HepG2 (cell line): ENCODE data around the gene EPB41L4A. TPM values are rescaled to one million over a fixed set of nuclear protein-coding genes. Genes with fewer than 3 reads are reported as not detected.

Experiments used
- ATAC-seq: fragments of 200-7000 bp; cut with Tn5 transposase; 3 replicates; pipeline ENCODE4 v1.9.1; 2020; ENCODE audit warnings: mild to moderate bottlenecking, moderate library complexity
- BruUV-seq: library from RNA; stranded (reverse); fragments of 400-500 nt; replicated peaks from 2 replicates; lab custom pipeline; 2021; lab: Mats Ljungman, UMichigan
- CTCF ChIA-PET: fragments of 300-600 bp; formaldehyde crosslinking; extraction: SDS; loops from one replicate; lab custom pipeline; 2021; ENCODE audit warnings: low total read pairs, inconsistent platforms, low intra/inter-chr PET ratio; lab: Yijun Ruan, JAX
- POLR2A ChIA-PET: fragments of 350-600 bp; sonication (Branson Sonifier 250); formaldehyde crosslinking; loops from one replicate; lab custom pipeline; 2020; ENCODE audit warnings: antibody characterized with exemption, inconsistent platforms; lab: Yijun Ruan, JAX
- DNase-seq: peaks from one replicate; pipeline ENCODE4 v3.0.0-alpha.2; 2015; ENCODE audit warnings: low spot score
- FAIRE-seq: peaks from 3 replicates; lab custom pipeline; 2011; peaks lifted over from hg19 to GRCh38; lab: Jason Lieb, UNC
- H2AFZ ChIP-seq: one replicate; pipeline ENCODE4 v1.6.1; 2011; ENCODE audit warnings: low read length, inconsistent platforms
- H3K27ac ChIP-seq: fragments of 300-600 bp; 3 replicates; pipeline ENCODE4 v1.8.0; 2011; ENCODE audit warnings: mixed run types, mild to moderate bottlenecking, mixed read lengths, low read length, inconsistent platforms; ENCODE audit not compliant: insufficient read depth; ENCODE audit errors: extremely low read length
- H3K27me3 ChIP-seq, 2 experiments: fragments of 200-600 bp in 1 of 2; 2 replicates in 1 of 2; 3 replicates in 1 of 2; pipeline versions ENCODE4 v1.6.0 to v1.8.0; 2011; ENCODE audit warnings: low read length in 2 of 2, mild to moderate bottlenecking in 2 of 2, moderate library complexity in 2 of 2, inconsistent platforms in 1 of 2; ENCODE audit not compliant: insufficient read depth in 2 of 2, control insufficient read depth in 1 of 2
- H3K36me3 ChIP-seq, 2 experiments: fragments of 200-600 bp in 1 of 2; replicated peaks in 1 of 2; 2 replicates in 1 of 2; 3 replicates in 1 of 2; pipeline versions ENCODE4 v1.5.1 to v1.8.0; 2011; ENCODE audit warnings: low read length in 2 of 2, inconsistent platforms in 1 of 2; ENCODE audit not compliant: insufficient read depth in 2 of 2, control insufficient read depth in 1 of 2
- H3K4me1 ChIP-seq: 2 replicates; pipeline ENCODE4 v1.5.1; 2012; ENCODE audit warnings: low read length, inconsistent platforms; ENCODE audit not compliant: insufficient read depth
- H3K4me2 ChIP-seq: 2 replicates; pipeline ENCODE4 v1.6.0; 2011; ENCODE audit warnings: low read depth, low read length, inconsistent platforms
- H3K4me3 ChIP-seq, 3 experiments: fragments of 200-600 bp in 1 of 3; sonication (generic), shearing (Covaris generic) in 1 of 3; replicated peaks in 1 of 3; 2 replicates each; pipeline ENCODE4 v1.5.1; 2011 to 2016; ENCODE audit warnings: low read length in 3 of 3, inconsistent platforms in 2 of 3, low read depth in 2 of 3, mild to moderate bottlenecking in 2 of 3, control low read depth in 1 of 3, mixed read lengths in 1 of 3; ENCODE audit not compliant: insufficient read depth in 1 of 3
- H3K79me2 ChIP-seq: one replicate; pipeline ENCODE4 v1.6.1; 2011; ENCODE audit warnings: low read length, inconsistent platforms; ENCODE audit not compliant: insufficient read depth
- H3K9ac ChIP-seq: 2 replicates; pipeline ENCODE4 v1.6.0; 2011; ENCODE audit warnings: mild to moderate bottlenecking, low read depth, low read length, inconsistent platforms; ENCODE audit not compliant: insufficient read depth
- H3K9me3 ChIP-seq: 2 replicates; pipeline ENCODE4 v1.5.1; 2012; ENCODE audit warnings: mild to moderate bottlenecking, low read length
- H4K20me1 ChIP-seq: 2 replicates; pipeline ENCODE4 v1.6.0; 2011; ENCODE audit warnings: inconsistent platforms, mild to moderate bottlenecking, low read length, moderate library complexity; ENCODE audit not compliant: insufficient read depth
- ARNT ChIP-seq: fragments of 450-650 bp; IDR thresholded peaks from 2 replicates; pipeline ENCODE4 v1.6.1; 2017
- CENPT ChIP-seq: sonication (generic); formaldehyde crosslinking; IDR thresholded peaks from 2 replicates; pipeline ENCODE4 v1.8.0; 2022; ENCODE audit warnings: low read depth, mild to moderate bottlenecking, moderate library complexity, missing genetic modification reagents
- TMF1 ChIP-seq: sonication (generic); formaldehyde crosslinking; IDR thresholded peaks from 2 replicates; pipeline ENCODE4 v1.8.1; 2022; ENCODE audit warnings: low read depth, missing genetic modification reagents
- ZBTB20 ChIP-seq: sonication (generic); formaldehyde crosslinking; IDR thresholded peaks from 2 replicates; pipeline ENCODE4 v1.8.1; 2023; ENCODE audit warnings: missing genetic modification reagents, low read depth, mild to moderate bottlenecking, borderline replicate concordance
- WGBS: methylation state at CpG from one replicate; pipeline ENCODE4 v1.1.6; 2017; ENCODE audit warnings: low lambda C conversion rate; 5-methylcytosine and 5-hydroxymethylcytosine counted together
- in situ Hi-C: cut with HindIII; loops from 2 replicates; pipeline ENCODE4 v1.10.0; 2017; ENCODE audit warnings: low pct_unique_long_range_greater_than_20kb; ENCODE audit not compliant: extremely low pct_ligation_motif_present
- intact Hi-C: fragments of 100-400 bp; cut with micrococcal nuclease; formaldehyde crosslinking; loops from one replicate; pipeline ENCODE4 v1.10.0; 2022; ENCODE audit not compliant: unreplicated experiment
- polyA plus RNA-seq, 8 experiments: library from polyadenylated mRNA; depleted of rRNA in 3 of 8; stranded (reverse) in 7 of 8; unstranded in 1 of 8; fragments of >200 nt; fragmentation: Illumina TruSeq in 4 of 8; extraction: Trizol in 4 of 8; gene quantifications; 2 replicates each; pipeline versions ENCODE4 v1.2.1 to v1.2.3, GENCODE V29; 2011 to 2016; ENCODE audit warnings: low read depth in 4 of 8, missing spikeins in 1 of 8, mixed read lengths in 1 of 8; ENCODE audit not compliant: insufficient read depth in 1 of 8
- total RNA-seq, 5 experiments: library from RNA; depleted of rRNA; stranded (reverse); fragments of >200 nt; fragmentation: Illumina TruSeq; extraction: Trizol; gene quantifications; 2 replicates each; pipeline ENCODE4 v1.2.3, GENCODE V29; 2016; ENCODE audit warnings: low read depth in 1 of 5
- TF ChIP-seq, protein P1 (sequence below): sonication (generic); formaldehyde crosslinking; IDR thresholded peaks from 2 replicates; pipeline ENCODE4 v1.8.0; 2022; ENCODE audit warnings: mild to moderate bottlenecking, missing genetic modification reagents, moderate library complexity
- TF ChIP-seq, protein P2 (sequence below): sonication (generic); formaldehyde crosslinking; IDR thresholded peaks from 2 replicates; pipeline ENCODE4 v1.4.0; 2020; ENCODE audit warnings: mild to moderate bottlenecking, missing genetic modification reagents

Gene EPB41L4A
- total and polyA plus RNA-seq, 2 of the 13 experiments (the other 11 are each of a cell fraction or from before 2014, with no cell fraction given), result 0.07 TPM; not detected in 1

DNA sequence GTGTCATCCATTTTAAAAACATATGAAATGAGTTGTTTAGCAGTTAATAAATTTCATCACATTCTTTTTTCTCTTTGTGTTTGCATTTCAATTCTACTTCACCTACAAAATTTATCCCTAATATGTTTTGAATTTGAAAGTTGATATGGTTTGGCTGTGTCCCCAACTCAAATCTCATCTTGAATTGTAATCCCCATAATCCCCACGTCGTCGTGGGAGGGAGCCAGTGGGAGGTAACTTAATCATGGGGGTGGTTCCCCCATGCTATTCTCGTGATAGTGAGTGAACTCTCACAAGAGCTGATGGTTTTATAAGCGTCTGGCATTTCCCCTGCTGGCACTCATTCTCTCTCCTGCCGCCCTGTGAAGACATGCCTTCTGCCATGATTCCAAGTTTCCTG is 200.1 kb downstream of the EPB41L4A start:
- ChIA-PET POLR2A (no interaction called here), CTCF (no interaction called here)
- Histone ChIP-seq H3K36me3 (no peaks in the 10 kb centered on the region), H2AFZ (no peak overlapping the region), H3K27ac (no peak overlapping the region), H3K9ac (no peak overlapping the region), H3K4me1 (no peaks in the 10 kb centered on the region), H4K20me1 (no peaks in the 10 kb centered on the region), H3K27me3 (no peaks in the 10 kb centered on the region; a peak in 1 of 5 replicates), H3K9me3 (no peaks in the 10 kb centered on the region), H3K4me2 (no peak overlapping the region), H3K4me3 (no peak overlapping the region), H3K79me2 (no peaks in the 10 kb centered on the region)
- no peak for TF ChIP-seq ZBTB20 (CRISPR knock-in tag)
- no peak for TF ChIP-seq TMF1 (CRISPR knock-in tag)
- TF ChIP-seq, protein P1, sequence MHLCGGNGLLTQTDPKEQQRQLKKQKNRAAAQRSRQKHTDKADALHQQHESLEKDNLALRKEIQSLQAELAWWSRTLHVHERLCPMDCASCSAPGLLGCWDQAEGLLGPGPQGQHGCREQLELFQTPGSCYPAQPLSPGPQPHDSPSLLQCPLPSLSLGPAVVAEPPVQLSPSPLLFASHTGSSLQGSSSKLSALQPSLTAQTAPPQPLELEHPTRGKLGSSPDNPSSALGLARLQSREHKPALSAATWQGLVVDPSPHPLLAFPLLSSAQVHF, result no peak
- FAIRE-seq, result no peak
- ATAC-seq, result no peak
- 0% methylated on average over 6 of the region's 6 CpGs for WGBS
- no TSS peak for BruUV-seq
- no peak for DNase-seq
- intact Hi-C loops (no loop called here), in situ Hi-C loops (loop anchor here (10.0 kb wide), 1 partner anchor 196 kb away; the partner anchor contains the start of gene EPB41L4A)

DNA sequence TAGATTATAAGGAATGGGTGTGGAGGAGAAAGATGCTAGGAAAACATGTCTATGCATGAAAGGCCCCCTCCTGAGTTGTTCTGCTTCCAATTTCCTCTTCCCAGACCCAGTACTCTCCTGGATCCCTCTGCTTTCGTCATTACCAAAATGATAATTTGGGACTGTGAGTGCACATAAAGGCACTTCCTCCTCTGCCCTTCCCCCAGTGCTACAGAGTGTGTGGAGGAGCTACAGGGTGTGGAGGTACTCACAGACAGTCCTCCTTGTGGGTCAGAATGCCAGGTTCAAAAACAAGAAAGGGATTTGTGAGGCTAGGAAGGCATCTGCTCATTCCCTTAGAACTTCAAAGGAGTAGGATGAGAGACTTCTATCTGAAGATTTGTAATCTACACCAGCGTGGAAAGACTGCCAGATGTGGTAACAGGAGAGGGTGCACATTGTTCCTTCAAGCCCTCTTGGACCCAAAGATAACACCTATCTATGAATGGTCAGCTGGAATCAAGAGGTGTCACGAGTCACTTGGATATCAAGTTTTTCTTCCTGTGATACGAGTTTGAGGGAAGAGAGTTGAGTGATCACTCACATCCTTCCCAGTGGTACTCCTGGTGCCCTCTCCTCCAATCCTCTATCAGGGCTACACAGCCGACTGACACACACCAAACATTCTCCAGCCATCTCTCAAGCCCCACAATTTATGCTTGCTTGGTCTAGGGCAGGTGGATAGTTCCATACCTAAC is 201.1 kb downstream of the EPB41L4A start:
- FAIRE-seq, result no peak
- no TSS peak for BruUV-seq
- H3K4me3 ChIP-seq, result no peak overlapping the region
- intact Hi-C loops (no loop called here), in situ Hi-C loops (loop anchor here (10.0 kb wide), 1 partner anchor 197 kb away; the partner anchor contains the start of gene EPB41L4A)
- no peaks in the 10 kb centered on the region for H4K20me1 ChIP-seq
- H3K4me2 ChIP-seq, result no peak overlapping the region
- no peak overlapping the region for H3K9ac ChIP-seq
- no peak for DNase-seq
- no peaks in the 10 kb centered on the region for H3K79me2 ChIP-seq
- H3K36me3 ChIP-seq, result no peaks in the 10 kb centered on the region
- no peaks in the 10 kb centered on the region for H3K9me3 ChIP-seq
- H3K27me3 ChIP-seq, result no peaks in the 10 kb centered on the region; a peak in 1 of 5 replicates
- no peak overlapping the region for H2AFZ ChIP-seq
- no peak overlapping the region for H3K27ac ChIP-seq
- WGBS, result 0% methylated on average over 4 of the region's 5 CpGs
- CTCF ChIA-PET, result no interaction called here
- no peaks in the 10 kb centered on the region for H3K4me1 ChIP-seq
- POLR2A ChIA-PET, result no interaction called here
- ATAC-seq, result no peak
- no peak for TF ChIP-seq CENPT (CRISPR knock-in tag)
- TF ChIP-seq, protein P2, sequence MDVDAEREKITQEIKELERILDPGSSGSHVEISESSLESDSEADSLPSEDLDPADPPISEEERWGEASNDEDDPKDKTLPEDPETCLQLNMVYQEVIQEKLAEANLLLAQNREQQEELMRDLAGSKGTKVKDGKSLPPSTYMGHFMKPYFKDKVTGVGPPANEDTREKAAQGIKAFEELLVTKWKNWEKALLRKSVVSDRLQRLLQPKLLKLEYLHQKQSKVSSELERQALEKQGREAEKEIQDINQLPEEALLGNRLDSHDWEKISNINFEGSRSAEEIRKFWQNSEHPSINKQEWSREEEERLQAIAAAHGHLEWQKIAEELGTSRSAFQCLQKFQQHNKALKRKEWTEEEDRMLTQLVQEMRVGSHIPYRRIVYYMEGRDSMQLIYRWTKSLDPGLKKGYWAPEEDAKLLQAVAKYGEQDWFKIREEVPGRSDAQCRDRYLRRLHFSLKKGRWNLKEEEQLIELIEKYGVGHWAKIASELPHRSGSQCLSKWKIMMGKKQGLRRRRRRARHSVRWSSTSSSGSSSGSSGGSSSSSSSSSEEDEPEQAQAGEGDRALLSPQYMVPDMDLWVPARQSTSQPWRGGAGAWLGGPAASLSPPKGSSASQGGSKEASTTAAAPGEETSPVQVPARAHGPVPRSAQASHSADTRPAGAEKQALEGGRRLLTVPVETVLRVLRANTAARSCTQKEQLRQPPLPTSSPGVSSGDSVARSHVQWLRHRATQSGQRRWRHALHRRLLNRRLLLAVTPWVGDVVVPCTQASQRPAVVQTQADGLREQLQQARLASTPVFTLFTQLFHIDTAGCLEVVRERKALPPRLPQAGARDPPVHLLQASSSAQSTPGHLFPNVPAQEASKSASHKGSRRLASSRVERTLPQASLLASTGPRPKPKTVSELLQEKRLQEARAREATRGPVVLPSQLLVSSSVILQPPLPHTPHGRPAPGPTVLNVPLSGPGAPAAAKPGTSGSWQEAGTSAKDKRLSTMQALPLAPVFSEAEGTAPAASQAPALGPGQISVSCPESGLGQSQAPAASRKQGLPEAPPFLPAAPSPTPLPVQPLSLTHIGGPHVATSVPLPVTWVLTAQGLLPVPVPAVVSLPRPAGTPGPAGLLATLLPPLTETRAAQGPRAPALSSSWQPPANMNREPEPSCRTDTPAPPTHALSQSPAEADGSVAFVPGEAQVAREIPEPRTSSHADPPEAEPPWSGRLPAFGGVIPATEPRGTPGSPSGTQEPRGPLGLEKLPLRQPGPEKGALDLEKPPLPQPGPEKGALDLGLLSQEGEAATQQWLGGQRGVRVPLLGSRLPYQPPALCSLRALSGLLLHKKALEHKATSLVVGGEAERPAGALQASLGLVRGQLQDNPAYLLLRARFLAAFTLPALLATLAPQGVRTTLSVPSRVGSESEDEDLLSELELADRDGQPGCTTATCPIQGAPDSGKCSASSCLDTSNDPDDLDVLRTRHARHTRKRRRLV (CRISPR knock-in tag), result no peak
- no peak for TF ChIP-seq ARNT
